GM12801 (cell line): ENCODE data around the gene ARHGEF2.

Source experiments
- CTCF ChIP-seq: IDR thresholded peaks from one replicate; pipeline ENCODE4 v1.5.1; 2011; ENCODE audit warnings: control low read depth; ENCODE audit not compliant: insufficient read length; ENCODE audit errors: extremely low read depth

Gene ARHGEF2

GRCh38 chr1:155934097-155934935 lies 44.0 kb downstream of the ARHGEF2 start, which contains the start of gene KHDC4:
Gene KHDC4, minus strand, starts transcription at chr1:155934413. Its CDS starts 40 bp downstream, at chr1:155934373.
- TF ChIP-seq CTCF = no peak

GRCh38 chr1:155933591-155934096 lies 44.7 kb downstream of the ARHGEF2 start:
- no peak for TF ChIP-seq CTCF

GRCh38 chr1:155932487-155932886 lies 45.9 kb downstream of the ARHGEF2 start:
- TF ChIP-seq CTCF = no peak

GRCh38 chr1:155932081-155932480 lies 46.3 kb downstream of the ARHGEF2 start:
- no peak for TF ChIP-seq CTCF

- TF ChIP-seq CTCF = no peak
Observed at GRCh38 chr1:155931332-155932038, 46.9 kb downstream of the ARHGEF2 start.

GRCh38 chr1:155929057-155929456 lies 49.3 kb downstream of the ARHGEF2 start:
- no peak for TF ChIP-seq CTCF

GRCh38 chr1:155925506-155925905 lies 52.8 kb downstream of the ARHGEF2 start:
- no peak for TF ChIP-seq CTCF
